Measurements from ENCODE around the gene FAM50A. TPM values are rescaled to one million over a fixed set of nuclear protein-coding genes. Genes with fewer than 3 reads are reported as not detected.

The FAM50A gene
- total RNA-seq, 1 experiment from 2014 or later = 82.1 TPM

GRCh38 chrX:154458954-154459778 lies 15.2 kb downstream of the FAM50A start:
- peak overlapping the region; percentile 82 for H3K4me2 ChIP-seq
- peaks cover 5% of the 10 kb centered on the region for H3K4me1 ChIP-seq (replicated peaks; ENCODE audit: insufficient read depth)
- no peaks in the 10 kb centered on the region for H4K20me1 ChIP-seq (ENCODE audit: insufficient read depth)
- H3K9me3 ChIP-seq (ENCODE audit: insufficient read depth, low read depth) = no peaks in the 10 kb centered on the region
- no peak overlapping the region for H3K27ac ChIP-seq
- intact Hi-C loops (cut with micrococcal nuclease; ENCODE audit: unreplicated experiment) = loop anchor here (2.0 to 5.0 kb wide), 3 partner anchors 26 to 62 kb away; partner anchors contain the start of genes DNASE1L1 and RPL10
- BruUV-seq (replicated peaks) = no TSS peak
- TF ChIP-seq EZH2 (IDR thresholded peaks at IDR 0.05; ENCODE audit: low read depth) = no peak
- no peak for TF ChIP-seq CTCF (conservative IDR thresholded peaks at IDR 0.05)
- H3K27me3 ChIP-seq (ENCODE audit: insufficient read depth, low read depth) = no peaks in the 10 kb centered on the region
- no peaks in the 10 kb centered on the region for H3K36me3 ChIP-seq (ENCODE audit: low read depth)
- H3K79me2 ChIP-seq (ENCODE audit: low read depth) = peaks cover 6% of the 10 kb centered on the region; the same call in 1 of the 2 replicates
- peak overlapping the region; percentile 66 for H3K4me3 ChIP-seq
- H3K9me2 ChIP-seq (ENCODE audit: insufficient read depth) = no peaks in the 10 kb centered on the region
- no peak overlapping the region for H2AFZ ChIP-seq
- peak; percentile 59 to 67 for DNase-seq
- H3F3A ChIP-seq (ENCODE audit: insufficient read depth, low read depth) = peaks cover 8% of the 10 kb centered on the region; the same call in 1 of the 2 replicates
- ChIA-PET CTCF (interaction anchor here (0.6 kb wide), 1 partner anchor 88 kb away, joined by 3 read pairs; no protein-coding TSS in a partner anchor), POLR2A (ENCODE audit: unreplicated experiment) (interaction anchor here (0.5 to 1.0 kb wide), 6 partner anchors 17 to 1518 kb away, joined by 3 to 7 read pairs (median 4); partner anchors contain the start of genes DNASE1L1 and IKBKG)

- Histone ChIP-seq H2AFZ (no peak overlapping the region), H3K79me2 (ENCODE audit: low read depth) (peaks cover 6% of the 10 kb centered on the region; the same call in 1 of the 2 replicates), H3K4me1 (replicated peaks; ENCODE audit: insufficient read depth) (peaks cover 5% of the 10 kb centered on the region), H3K36me3 (ENCODE audit: low read depth) (no peaks in the 10 kb centered on the region), H3K27ac (no peak overlapping the region), H3K27me3 (ENCODE audit: insufficient read depth, low read depth) (no peaks in the 10 kb centered on the region), H3F3A (ENCODE audit: insufficient read depth, low read depth) (peaks cover 8% of the 10 kb centered on the region; the same call in 1 of the 2 replicates), H3K4me3 (no peak overlapping the region), H3K9me3 (ENCODE audit: insufficient read depth, low read depth) (no peaks in the 10 kb centered on the region), H3K4me2 (peak overlapping the region; percentile 82; the same call in 1 of the 2 replicates), H4K20me1 (ENCODE audit: insufficient read depth) (no peaks in the 10 kb centered on the region), H3K9me2 (ENCODE audit: insufficient read depth) (no peaks in the 10 kb centered on the region)
- intact Hi-C loops (cut with micrococcal nuclease; ENCODE audit: unreplicated experiment) = loop anchor here (2.0 to 5.0 kb wide), 3 partner anchors 25 to 63 kb away; partner anchors contain the start of genes DNASE1L1 and RPL10
- TF ChIP-seq CTCF (conservative IDR thresholded peaks at IDR 0.05) (no peak), EZH2 (IDR thresholded peaks at IDR 0.05; ENCODE audit: low read depth) (no peak)
- BruUV-seq (replicated peaks) = no TSS peak
- DNase-seq = no peak
- ChIA-PET CTCF (no interaction called here), POLR2A (ENCODE audit: unreplicated experiment) (interaction anchor here (0.5 kb wide), 1 partner anchor 88 kb away, joined by 3 read pairs; the partner anchor contains the start of gene IKBKG)
Observed at GRCh38 chrX:154459832-154460231, 15.9 kb downstream of the FAM50A start.

GRCh38 chrX:154460326-154460725 lies 16.4 kb downstream of the FAM50A start:
- intact Hi-C loops (cut with micrococcal nuclease; ENCODE audit: unreplicated experiment) = no loop called here
- TF ChIP-seq EZH2 (IDR thresholded peaks at IDR 0.05; ENCODE audit: low read depth) (no peak), CTCF (conservative IDR thresholded peaks at IDR 0.05) (no peak)
- Histone ChIP-seq H3K27me3 (ENCODE audit: insufficient read depth, low read depth) (no peaks in the 10 kb centered on the region), H3K79me2 (ENCODE audit: low read depth) (peaks cover 6% of the 10 kb centered on the region; the same call in 1 of the 2 replicates), H3F3A (ENCODE audit: insufficient read depth, low read depth) (peaks cover 8% of the 10 kb centered on the region; the same call in 1 of the 2 replicates), H3K4me3 (no peak overlapping the region), H3K4me1 (replicated peaks; ENCODE audit: insufficient read depth) (peaks cover 5% of the 10 kb centered on the region), H3K36me3 (ENCODE audit: low read depth) (no peaks in the 10 kb centered on the region), H4K20me1 (ENCODE audit: insufficient read depth) (no peaks in the 10 kb centered on the region), H3K9me3 (ENCODE audit: insufficient read depth, low read depth) (no peaks in the 10 kb centered on the region), H3K4me2 (no peak overlapping the region), H2AFZ (no peak overlapping the region), H3K9me2 (ENCODE audit: insufficient read depth) (no peaks in the 10 kb centered on the region), H3K27ac (no peak overlapping the region)
- ChIA-PET POLR2A (ENCODE audit: unreplicated experiment) (no interaction called here), CTCF (no interaction called here)
- BruUV-seq (replicated peaks) = no TSS peak
- no peak for DNase-seq
